Globus pallidus (tissue), 1 donor: ENCODE results near the gene MYH10.
"Not testable (repeated sequence)": the region's sequence is repeated elsewhere in the genome, so short reads cannot be mapped to it uniquely, and the experiment has no call there.

Experiments
- DNase-seq: peaks from one replicate; pipeline ENCODE4 v3.0.0-alpha.2; 2015; ENCODE audit warnings: low spot score

The MYH10 gene

GRCh38 chr17:8556074-8556473 is 74.5 kb downstream of the MYH10 start:
- no peak for DNase-seq

GRCh38 chr17:8555062-8555461 is 75.5 kb downstream of the MYH10 start:
- DNase-seq, result no peak

- DNase-seq, result no peak
Measured at GRCh38 chr17:8552577-8553320, 77.8 kb downstream of the MYH10 start.

GRCh38 chr17:8542599-8543502 is 87.7 kb downstream of the MYH10 start:
- DNase-seq, result no peak

- not testable (repeated sequence) for DNase-seq
Measured at GRCh38 chr17:8539976-8540375, 90.5 kb downstream of the MYH10 start.

- DNase-seq, result no peak
Measured at GRCh38 chr17:8537734-8538133, 92.8 kb downstream of the MYH10 start.

GRCh38 chr17:8534498-8535188 is 95.9 kb downstream of the MYH10 start:
- no peak for DNase-seq

- no peak for DNase-seq
Measured at GRCh38 chr17:8532021-8532420, 98.5 kb downstream of the MYH10 start.

- DNase-seq, result no peak
Measured at GRCh38 chr17:8522577-8522976, 107.9 kb downstream of the MYH10 start.

GRCh38 chr17:8520981-8521380 is 109.5 kb downstream of the MYH10 start:
- no peak for DNase-seq

GRCh38 chr17:8518850-8519249 is 111.7 kb downstream of the MYH10 start:
- no peak for DNase-seq

- no peak for DNase-seq
Measured at GRCh38 chr17:8518326-8518725, 112.2 kb downstream of the MYH10 start.

GRCh38 chr17:8514801-8515200 is 115.7 kb downstream of the MYH10 start:
- no peak for DNase-seq

- DNase-seq, result no peak
Measured at GRCh38 chr17:8506145-8506544, 124.4 kb downstream of the MYH10 start.

- no peak for DNase-seq
Measured at GRCh38 chr17:8504460-8505207, 125.9 kb downstream of the MYH10 start.

GRCh38 chr17:8503807-8504206 is 126.7 kb downstream of the MYH10 start:
- no peak for DNase-seq

- DNase-seq, result no peak
Measured at GRCh38 chr17:8503368-8503767, 127.2 kb downstream of the MYH10 start.

- DNase-seq, result no peak
Measured at GRCh38 chr17:8502126-8502525, 128.4 kb downstream of the MYH10 start.

- DNase-seq, result no peak
Measured at GRCh38 chr17:8500609-8501008, 129.9 kb downstream of the MYH10 start.

GRCh38 chr17:8499614-8500013 is 130.9 kb downstream of the MYH10 start:
- no peak for DNase-seq

- DNase-seq, result no peak
Measured at GRCh38 chr17:8499171-8499570, 131.4 kb downstream of the MYH10 start.

GRCh38 chr17:8496081-8496480 is 134.4 kb downstream of the MYH10 start:
- DNase-seq, result no peak
